SK-N-SH treated with all-trans-retinoic acid at 6 μM for 48 hours (cell line): ENCODE data around the gene AREL1.
A peak's percentile ranks its signal among the peaks of the same experiment; 100 is the strongest.

Source experiments
- ATAC-seq: fragments of 200-7000 bp; cut with Tn5 transposase; 3 replicates; pipeline ENCODE4 v1.9.1; 2020; ENCODE audit warnings: mild to moderate bottlenecking, moderate library complexity
- ARNTL ChIP-seq: fragments of 450-650 bp; formaldehyde crosslinking; IDR thresholded peaks from 2 replicates; pipeline ENCODE4 v1.5.0; 2020; ENCODE audit warnings: low read depth, mild to moderate bottlenecking, moderate library complexity, borderline replicate concordance
- BACH2 ChIP-seq: fragments of 250-450 bp; sonication (Bioruptor Pico); IDR thresholded peaks from 2 replicates; pipeline ENCODE4 v1.9.0; 2021; ENCODE audit warnings: mild to moderate bottlenecking, borderline replicate concordance
- CREB5 ChIP-seq: fragments of 250-450 bp; sonication (Bioruptor Pico); IDR thresholded peaks from 2 replicates; pipeline ENCODE4 v1.5.1; 2020; ENCODE audit warnings: low read depth, mild to moderate bottlenecking, moderate library complexity
- CSDC2 ChIP-seq: fragments of 250-450 bp; sonication (Bioruptor Pico); IDR thresholded peaks from 2 replicates; pipeline ENCODE4 v1.5.0; 2020; ENCODE audit warnings: mild to moderate bottlenecking, moderate library complexity
- CSRNP3 ChIP-seq: fragments of 250-450 bp; sonication (Bioruptor Pico); IDR thresholded peaks from 2 replicates; pipeline ENCODE4 v1.5.1; 2021; ENCODE audit warnings: mild to moderate bottlenecking, moderate library complexity
- ESRRG ChIP-seq: fragments of 250-450 bp; sonication (Bioruptor Pico); IDR thresholded peaks from 2 replicates; pipeline ENCODE4 v1.6.1; 2021; ENCODE audit warnings: mild to moderate bottlenecking
- GLIS3 ChIP-seq: fragments of 250-450 bp; sonication (Bioruptor Pico); IDR thresholded peaks from 2 replicates; pipeline ENCODE4 v1.5.0; 2020; ENCODE audit warnings: mild to moderate bottlenecking, moderate library complexity
- ISL1 ChIP-seq: fragments of 250-450 bp; sonication (Bioruptor Pico); IDR thresholded peaks from 2 replicates; pipeline ENCODE4 v2.1.2; 2022; ENCODE audit warnings: mild to moderate bottlenecking, moderate library complexity
- OSR1 ChIP-seq: fragments of 250-450 bp; sonication (Bioruptor Pico); IDR thresholded peaks from 2 replicates; pipeline ENCODE4 v1.8.0; 2022; ENCODE audit warnings: moderate library complexity, mild to moderate bottlenecking, inconsistent platforms
- PPARA ChIP-seq: fragments of 250-450 bp; sonication (Bioruptor Pico); IDR thresholded peaks from 2 replicates; pipeline ENCODE4 v1.5.0; 2020; ENCODE audit warnings: mild to moderate bottlenecking, borderline replicate concordance
- RARB ChIP-seq: fragments of 250-450 bp; sonication (Bioruptor Pico); IDR thresholded peaks from 2 replicates; pipeline ENCODE4 v1.8.0; 2021; ENCODE audit warnings: mild to moderate bottlenecking, moderate library complexity
- TCF4 ChIP-seq: fragments of 250-450 bp; sonication (Bioruptor Pico); IDR thresholded peaks from 2 replicates; pipeline ENCODE4 v1.8.0; 2021; ENCODE audit warnings: mild to moderate bottlenecking, moderate library complexity, borderline replicate concordance
- TOX ChIP-seq: fragments of 250-450 bp; sonication (Bioruptor Pico); IDR thresholded peaks from 2 replicates; pipeline ENCODE4 v1.8.0; 2021; ENCODE audit warnings: mild to moderate bottlenecking, moderate library complexity, borderline replicate concordance
- ZC3H10 ChIP-seq: fragments of 250-450 bp; sonication (Bioruptor Pico); IDR thresholded peaks from 2 replicates; pipeline ENCODE4 v1.5.1; 2021; ENCODE audit warnings: mild to moderate bottlenecking, moderate library complexity
- ZFP30 ChIP-seq: fragments of 450-650 bp; formaldehyde crosslinking; IDR thresholded peaks from 2 replicates; pipeline ENCODE4 v1.5.0; 2022; ENCODE audit warnings: mild to moderate bottlenecking, moderate library complexity
- ZNF565 ChIP-seq: fragments of 450-650 bp; formaldehyde crosslinking; conservative IDR thresholded peaks from 2 replicates; pipeline ENCODE4 v1.5.0; 2020; ENCODE audit warnings: low read depth, mild to moderate bottlenecking, moderate library complexity
- ZNF8 ChIP-seq: fragments of 450-650 bp; formaldehyde crosslinking; IDR thresholded peaks from 2 replicates; pipeline ENCODE4 v1.5.0; 2020; ENCODE audit warnings: mild to moderate bottlenecking, moderate library complexity
- TF ChIP-seq, protein P1 (sequence below): fragments of 250-450 bp; sonication (Bioruptor Pico); IDR thresholded peaks from 2 replicates; pipeline ENCODE4 v1.8.0; 2020; ENCODE audit warnings: mild to moderate bottlenecking, moderate library complexity, borderline replicate concordance
- TF ChIP-seq, protein P2 (sequence below): fragments of 250-450 bp; sonication (Bioruptor Pico); IDR thresholded peaks from 2 replicates; pipeline ENCODE4 v1.5.0; 2020; ENCODE audit warnings: mild to moderate bottlenecking, moderate library complexity

AREL1 gene

GRCh38 chr14:74649673-74650072 lies 63.2 kb downstream of the AREL1 start:
- TF ChIP-seq ZNF565 (no peak), TOX (no peak), ISL1 (CRISPR knock-in tag) (no peak), CSDC2 (CRISPR knock-in tag) (no peak), OSR1 (CRISPR knock-in tag) (no peak)
- TF ChIP-seq, protein P1, sequence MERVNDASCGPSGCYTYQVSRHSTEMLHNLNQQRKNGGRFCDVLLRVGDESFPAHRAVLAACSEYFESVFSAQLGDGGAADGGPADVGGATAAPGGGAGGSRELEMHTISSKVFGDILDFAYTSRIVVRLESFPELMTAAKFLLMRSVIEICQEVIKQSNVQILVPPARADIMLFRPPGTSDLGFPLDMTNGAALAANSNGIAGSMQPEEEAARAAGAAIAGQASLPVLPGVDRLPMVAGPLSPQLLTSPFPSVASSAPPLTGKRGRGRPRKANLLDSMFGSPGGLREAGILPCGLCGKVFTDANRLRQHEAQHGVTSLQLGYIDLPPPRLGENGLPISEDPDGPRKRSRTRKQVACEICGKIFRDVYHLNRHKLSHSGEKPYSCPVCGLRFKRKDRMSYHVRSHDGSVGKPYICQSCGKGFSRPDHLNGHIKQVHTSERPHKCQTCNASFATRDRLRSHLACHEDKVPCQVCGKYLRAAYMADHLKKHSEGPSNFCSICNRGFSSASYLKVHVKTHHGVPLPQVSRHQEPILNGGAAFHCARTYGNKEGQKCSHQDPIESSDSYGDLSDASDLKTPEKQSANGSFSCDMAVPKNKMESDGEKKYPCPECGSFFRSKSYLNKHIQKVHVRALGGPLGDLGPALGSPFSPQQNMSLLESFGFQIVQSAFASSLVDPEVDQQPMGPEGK: no peak
- TF ChIP-seq, protein P2, sequence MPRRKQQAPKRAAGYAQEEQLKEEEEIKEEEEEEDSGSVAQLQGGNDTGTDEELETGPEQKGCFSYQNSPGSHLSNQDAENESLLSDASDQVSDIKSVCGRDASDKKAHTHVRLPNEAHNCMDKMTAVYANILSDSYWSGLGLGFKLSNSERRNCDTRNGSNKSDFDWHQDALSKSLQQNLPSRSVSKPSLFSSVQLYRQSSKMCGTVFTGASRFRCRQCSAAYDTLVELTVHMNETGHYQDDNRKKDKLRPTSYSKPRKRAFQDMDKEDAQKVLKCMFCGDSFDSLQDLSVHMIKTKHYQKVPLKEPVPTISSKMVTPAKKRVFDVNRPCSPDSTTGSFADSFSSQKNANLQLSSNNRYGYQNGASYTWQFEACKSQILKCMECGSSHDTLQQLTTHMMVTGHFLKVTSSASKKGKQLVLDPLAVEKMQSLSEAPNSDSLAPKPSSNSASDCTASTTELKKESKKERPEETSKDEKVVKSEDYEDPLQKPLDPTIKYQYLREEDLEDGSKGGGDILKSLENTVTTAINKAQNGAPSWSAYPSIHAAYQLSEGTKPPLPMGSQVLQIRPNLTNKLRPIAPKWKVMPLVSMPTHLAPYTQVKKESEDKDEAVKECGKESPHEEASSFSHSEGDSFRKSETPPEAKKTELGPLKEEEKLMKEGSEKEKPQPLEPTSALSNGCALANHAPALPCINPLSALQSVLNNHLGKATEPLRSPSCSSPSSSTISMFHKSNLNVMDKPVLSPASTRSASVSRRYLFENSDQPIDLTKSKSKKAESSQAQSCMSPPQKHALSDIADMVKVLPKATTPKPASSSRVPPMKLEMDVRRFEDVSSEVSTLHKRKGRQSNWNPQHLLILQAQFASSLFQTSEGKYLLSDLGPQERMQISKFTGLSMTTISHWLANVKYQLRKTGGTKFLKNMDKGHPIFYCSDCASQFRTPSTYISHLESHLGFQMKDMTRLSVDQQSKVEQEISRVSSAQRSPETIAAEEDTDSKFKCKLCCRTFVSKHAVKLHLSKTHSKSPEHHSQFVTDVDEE (CRISPR knock-in tag): no peak

GRCh38 chr14:74649167-74649566 lies 63.7 kb downstream of the AREL1 start:
- TF ChIP-seq TOX (no peak), TCF4 (CRISPR knock-in tag) (no peak), ZFP30 (CRISPR knock-in tag) (no peak), GLIS3 (no peak), ZC3H10 (CRISPR knock-in tag) (no peak), ESRRG (no peak), BACH2 (CRISPR knock-in tag) (no peak), CSRNP3 (CRISPR knock-in tag) (no peak), ARNTL (CRISPR knock-in tag) (no peak), OSR1 (CRISPR knock-in tag) (no peak), CREB5 (no peak), PPARA (no peak)
- TF ChIP-seq, protein P1: no peak
- ATAC-seq: peak; percentile 2; the same call in 2 of the 3 replicates

More at GRCh38 chr14:74649673-74650072, 63.2 kb downstream of the AREL1 start:
- peak; percentile 35 for ATAC-seq

- peak; percentile 2; the same call in 2 of the 3 replicates for ATAC-seq
- TF ChIP-seq ZC3H10 (CRISPR knock-in tag) (no peak), OSR1 (CRISPR knock-in tag) (no peak), ARNTL (CRISPR knock-in tag) (no peak), RARB (CRISPR knock-in tag) (no peak), ZNF565 (no peak), ZFP30 (CRISPR knock-in tag) (no peak), CREB5 (no peak), TOX (no peak), CSDC2 (CRISPR knock-in tag) (no peak), ZNF8 (CRISPR knock-in tag) (no peak), TCF4 (CRISPR knock-in tag) (no peak), CSRNP3 (CRISPR knock-in tag) (no peak), ESRRG (no peak), BACH2 (CRISPR knock-in tag) (no peak)
- TF ChIP-seq, protein P1: no peak
- TF ChIP-seq, all 23 proteins: peak for 0
Measured at GRCh38 chr14:74648601-74649000, 64.3 kb downstream of the AREL1 start.
